ENCODE measurements around the gene SPTBN4. TPM values are rescaled to one million over a fixed set of nuclear protein-coding genes. Genes with fewer than 3 reads are reported as not detected.

The SPTBN4 gene
- total RNA-seq, 3 donors from 2014 or later: 1.3 to 1.6 (median 1.6) TPM

- H3K27ac ChIP-seq: peak overlapping the region; percentile 13 to 50
- no peaks in the 10 kb centered on the region for H3K9me3 ChIP-seq
- H3K4me3 ChIP-seq: no peak overlapping the region
- peaks cover 1 to 5% of the 10 kb centered on the region in 2 donors for H3K4me1 ChIP-seq
- TF ChIP-seq POLR2A (IDR thresholded peaks at IDR 0.05) (no peak), POLR2AphosphoS5 (IDR thresholded peaks at IDR 0.05) (no peak), CTCF (IDR thresholded peaks at IDR 0.05) (no peak)
- no peak for DNase-seq (ENCODE audit: low spot score in 2 of 2)
- H3K36me3 ChIP-seq: no peaks in the 10 kb centered on the region
- no peaks in the 10 kb centered on the region for H3K27me3 ChIP-seq
- intact Hi-C loops (cut with DNase I; ENCODE audit: low total_unique reads): no loop called here
These were observed 141.4 kb downstream of the SPTBN4 start for GRCh38 chr19:40608240-40608621.

GRCh38 chr19:40608957-40609356 is 142.2 kb downstream of the SPTBN4 start:
- Histone ChIP-seq H3K9me3 (no peaks in the 10 kb centered on the region), H3K27me3 (no peaks in the 10 kb centered on the region), H3K36me3 (no peaks in the 10 kb centered on the region), H3K4me1 (peaks cover 0 to 7% of the 10 kb centered on the region in 2 donors), H3K27ac (peak overlapping the region; percentile 87 to 89), H3K4me3 (peak overlapping the region in 2 of 3 donors; percentile 60 to 71)
- no peak for TF ChIP-seq CTCF (IDR thresholded peaks at IDR 0.05)
- no peak for TF ChIP-seq POLR2AphosphoS5 (IDR thresholded peaks at IDR 0.05)
- TF ChIP-seq POLR2A (IDR thresholded peaks at IDR 0.05): no peak
- DNase-seq (ENCODE audit: low spot score in 2 of 2): no peak
- intact Hi-C loops (cut with DNase I; ENCODE audit: low total_unique reads): no loop called here

DNA sequence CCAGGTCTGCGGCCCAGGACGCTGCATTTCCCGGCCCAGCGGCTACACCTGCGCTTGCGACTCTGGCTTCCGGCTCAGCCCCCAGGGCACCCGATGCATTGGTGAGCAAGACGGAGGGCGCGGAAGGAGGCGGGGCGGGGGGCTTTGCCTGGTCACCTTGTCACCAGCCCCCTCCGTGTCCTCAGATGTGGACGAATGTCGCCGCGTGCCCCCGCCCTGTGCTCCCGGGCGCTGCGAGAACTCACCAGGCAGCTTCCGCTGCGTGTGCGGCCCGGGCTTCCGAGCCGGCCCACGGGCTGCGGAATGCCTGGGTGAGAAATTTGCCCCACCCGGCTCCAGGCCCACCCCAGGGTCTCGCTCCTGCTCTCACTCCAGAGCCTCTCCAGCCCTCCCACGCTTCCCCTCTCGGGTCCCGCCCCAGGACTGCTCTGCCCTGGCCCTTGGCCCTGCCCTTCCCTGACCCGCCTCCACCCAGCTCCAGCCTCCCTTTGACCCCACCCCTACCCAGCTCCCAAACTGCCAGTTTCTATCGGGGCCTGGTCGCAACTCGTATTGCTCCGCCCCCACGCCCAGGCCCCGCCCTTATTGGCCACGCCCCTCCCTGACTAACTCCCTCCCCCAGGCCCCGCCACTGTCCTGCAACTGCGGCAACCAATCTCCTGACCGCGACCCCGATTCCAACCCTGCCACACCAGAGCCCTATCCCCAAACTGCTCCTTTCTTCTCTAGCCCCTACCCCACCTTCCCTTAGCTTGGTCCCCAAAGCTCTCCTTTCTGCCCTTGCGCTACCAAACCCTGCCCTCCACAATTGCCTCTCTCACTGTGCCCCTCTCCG is 143.0 kb downstream of the SPTBN4 start:
- Histone ChIP-seq H3K9me3 (no peaks in the 10 kb centered on the region), H3K4me3 (peak overlapping the region; percentile 36 to 71 (median 60)), H3K36me3 (no peaks in the 10 kb centered on the region), H3K4me1 (peaks cover 0 to 3% of the 10 kb centered on the region in 2 donors), H3K27me3 (no peaks in the 10 kb centered on the region), H3K27ac (peak overlapping the region; percentile 87 to 89)
- peak; percentile 88 to 94 for DNase-seq (ENCODE audit: low spot score in 2 of 2)
- intact Hi-C loops (cut with DNase I; ENCODE audit: low total_unique reads): no loop called here
- TF ChIP-seq CTCF (IDR thresholded peaks at IDR 0.05): no peak
- TF ChIP-seq POLR2A (IDR thresholded peaks at IDR 0.05): no peak
- TF ChIP-seq POLR2AphosphoS5 (IDR thresholded peaks at IDR 0.05): peak in 2 of 3 donors; percentile 6 to 21

DNA sequence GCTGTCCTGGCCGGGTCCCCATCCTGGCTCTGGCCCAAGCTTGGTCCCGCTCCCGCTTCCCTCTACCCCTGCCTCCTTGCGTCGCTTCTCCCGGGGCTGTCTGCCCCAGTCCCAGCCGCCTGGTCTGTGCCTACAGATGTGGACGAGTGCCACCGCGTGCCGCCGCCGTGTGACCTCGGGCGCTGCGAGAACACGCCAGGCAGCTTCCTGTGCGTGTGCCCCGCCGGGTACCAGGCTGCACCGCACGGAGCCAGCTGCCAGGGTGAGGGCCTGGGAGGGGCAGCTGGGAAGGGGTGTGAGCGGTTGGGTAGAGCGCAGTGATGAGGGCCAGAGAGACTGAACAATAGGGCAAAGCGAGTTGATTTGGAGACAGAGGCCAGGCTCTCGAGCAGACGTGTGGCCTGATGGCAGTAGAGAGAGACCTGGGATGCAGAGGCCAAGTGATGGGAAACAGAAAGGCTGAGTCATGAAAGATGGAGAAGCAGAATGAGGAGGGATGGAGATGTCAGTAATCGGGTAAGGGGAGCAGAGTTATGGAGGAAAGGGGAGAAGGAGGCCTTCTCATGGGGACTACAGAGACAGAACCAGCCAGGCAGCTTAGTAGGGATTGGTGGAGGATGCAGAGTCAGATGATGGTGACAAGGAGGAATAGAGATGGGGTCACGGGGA is 143.7 kb downstream of the SPTBN4 start:
- H3K27me3 ChIP-seq: no peaks in the 10 kb centered on the region
- H3K36me3 ChIP-seq: no peaks in the 10 kb centered on the region
- peaks cover 0 to 3% of the 10 kb centered on the region in 2 donors for H3K4me1 ChIP-seq
- DNase-seq (ENCODE audit: low spot score in 2 of 2): peak; percentile 70 to 77
- peak overlapping the region; percentile 36 to 71 (median 60) for H3K4me3 ChIP-seq
- H3K27ac ChIP-seq: peak overlapping the region; percentile 87 to 89
- no peaks in the 10 kb centered on the region for H3K9me3 ChIP-seq
- intact Hi-C loops (cut with DNase I; ENCODE audit: low total_unique reads): no loop called here
- TF ChIP-seq CTCF (IDR thresholded peaks at IDR 0.05) (no peak), POLR2AphosphoS5 (IDR thresholded peaks at IDR 0.05) (peak in 2 of 3 donors; percentile 25 to 61), POLR2A (IDR thresholded peaks at IDR 0.05) (no peak)

DNA sequence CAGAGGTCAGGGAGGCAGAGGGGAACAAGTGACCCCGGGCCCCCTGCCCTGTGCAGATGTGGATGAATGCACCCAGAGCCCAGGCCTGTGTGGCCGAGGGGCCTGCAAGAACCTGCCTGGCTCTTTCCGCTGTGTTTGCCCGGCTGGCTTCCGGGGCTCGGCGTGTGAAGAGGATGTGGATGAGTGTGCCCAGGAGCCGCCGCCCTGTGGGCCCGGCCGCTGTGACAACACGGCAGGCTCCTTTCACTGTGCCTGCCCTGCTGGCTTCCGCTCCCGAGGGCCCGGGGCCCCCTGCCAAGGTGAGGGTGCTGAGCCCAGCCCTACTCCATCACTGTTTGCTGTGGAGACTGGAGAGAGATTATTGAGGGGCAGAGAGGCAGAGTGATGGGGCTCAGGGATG is 144.3 kb downstream of the SPTBN4 start:
- Histone ChIP-seq H3K9me3 (no peaks in the 10 kb centered on the region), H3K4me1 (peaks cover 0 to 3% of the 10 kb centered on the region in 2 donors), H3K27me3 (no peaks in the 10 kb centered on the region), H3K4me3 (peak overlapping the region in 2 of 3 donors; percentile 60 to 71), H3K27ac (peak overlapping the region; percentile 87 to 89), H3K36me3 (no peaks in the 10 kb centered on the region)
- TF ChIP-seq POLR2AphosphoS5 (IDR thresholded peaks at IDR 0.05) (no peak), POLR2A (IDR thresholded peaks at IDR 0.05) (no peak), CTCF (IDR thresholded peaks at IDR 0.05) (no peak)
- intact Hi-C loops (cut with DNase I; ENCODE audit: low total_unique reads): no loop called here
- no peak for DNase-seq (ENCODE audit: low spot score in 2 of 2)
